LNCAP (cell line): Measurements from ENCODE around the gene TMEM131L.

ENCODE experiments used
- CTCF ChIP-seq: fragments of 450-650 bp; IDR thresholded peaks from 2 replicates; pipeline ENCODE4 v1.5.1; 2017; ENCODE audit warnings: mild to moderate bottlenecking

TMEM131L gene

DNA sequence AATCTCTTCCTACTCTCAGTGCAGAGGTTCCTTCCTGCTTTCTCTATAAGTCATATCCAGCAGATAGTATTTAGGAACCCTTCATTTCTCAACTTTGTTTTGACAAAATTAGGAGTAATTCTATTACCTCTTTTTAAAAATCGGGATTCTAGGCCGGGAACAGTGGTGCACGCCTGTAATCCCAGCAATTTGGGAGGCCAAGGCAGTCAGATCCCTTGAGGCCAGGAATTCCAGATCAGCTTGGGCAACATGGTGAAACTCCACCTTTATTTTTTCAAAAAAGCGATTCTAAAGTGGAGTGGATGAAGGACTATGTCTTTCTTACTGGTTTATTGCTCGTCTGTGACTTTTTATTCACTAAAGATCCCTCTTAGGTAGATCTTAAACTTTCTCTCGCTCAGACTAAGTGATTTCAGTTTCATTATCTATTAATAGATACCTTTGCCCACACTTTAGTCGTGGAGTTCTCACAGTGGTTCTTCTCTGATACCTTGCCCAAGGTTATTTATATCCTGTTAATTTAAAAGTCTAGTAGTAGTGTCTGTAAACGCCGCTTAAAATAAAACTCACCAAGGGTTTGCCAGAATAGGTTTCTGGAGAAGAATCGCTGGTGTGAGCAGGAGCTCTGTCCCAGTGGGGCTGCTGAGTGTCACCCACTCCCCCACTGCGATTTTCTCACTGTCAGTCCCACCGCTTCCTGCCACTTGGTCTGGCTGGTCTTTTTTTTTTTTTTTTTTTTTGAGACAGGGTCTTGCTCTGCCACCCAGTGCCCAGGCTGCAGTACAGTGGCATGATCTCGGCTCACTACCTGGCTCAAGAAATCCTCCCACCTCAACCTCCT is 27.0 kb upstream of the TMEM131L start:
- no peak for TF ChIP-seq CTCF

- TF ChIP-seq CTCF: no peak
These were observed 26.3 kb upstream of the TMEM131L start for GRCh38 chr4:153439831-153440230.

- TF ChIP-seq CTCF: no peak
These were observed 25.7 kb upstream of the TMEM131L start for GRCh38 chr4:153440475-153440874.

GRCh38 chr4:153447175-153447905 is 18.8 kb upstream of the TMEM131L start:
- TF ChIP-seq CTCF: no peak

DNA sequence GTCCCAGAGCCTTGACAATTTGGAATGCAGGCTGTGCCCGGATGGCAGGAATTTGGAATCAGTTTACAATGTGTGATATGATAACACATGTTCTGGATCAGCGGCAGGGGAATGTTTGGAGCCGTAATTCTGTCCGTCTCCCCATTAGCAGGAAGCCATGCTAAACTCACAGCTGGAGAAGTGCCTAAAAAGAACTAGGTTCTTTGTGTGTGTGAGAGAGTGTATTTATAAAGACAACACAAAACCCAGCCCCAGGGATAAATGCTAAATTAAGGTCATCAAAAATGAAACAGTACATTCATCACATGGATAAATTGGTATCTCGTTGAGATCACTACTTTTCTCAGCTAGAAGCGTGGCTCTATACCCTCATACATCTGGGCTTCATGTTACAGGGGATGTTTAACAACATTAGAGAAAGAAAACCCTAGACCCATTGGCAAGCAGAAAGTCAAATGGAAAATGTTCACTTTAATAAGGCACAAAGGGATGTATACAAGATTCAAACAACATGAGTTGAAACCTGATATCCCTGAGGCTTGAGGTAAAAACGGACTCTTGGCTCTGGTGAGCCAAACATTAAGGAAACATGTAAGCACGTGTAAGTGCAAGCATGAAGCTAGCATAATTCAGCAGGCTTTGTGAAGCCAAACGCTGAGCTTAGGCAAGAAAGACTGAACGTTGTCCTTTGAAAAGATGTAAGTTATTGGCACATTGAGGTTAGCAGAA is 18.0 kb upstream of the TMEM131L start:
- no peak for TF ChIP-seq CTCF

DNA sequence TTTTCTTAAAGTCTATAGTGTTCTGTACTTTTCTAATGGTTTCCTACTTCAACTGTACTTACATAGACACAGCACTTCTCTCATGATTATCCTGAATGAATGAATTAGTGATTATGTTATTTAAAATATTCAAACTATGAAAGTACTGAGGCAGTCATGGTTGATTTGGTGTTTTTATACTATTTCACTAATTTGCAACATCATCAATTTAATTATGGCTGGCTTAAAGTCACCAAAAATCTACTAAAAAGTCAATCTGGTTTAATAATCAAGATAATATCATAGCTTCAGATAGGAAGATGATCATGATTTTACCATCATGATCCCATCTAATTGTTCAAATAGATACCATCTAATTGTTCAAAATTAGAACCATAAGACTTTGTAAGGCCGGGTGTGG is 16.8 kb upstream of the TMEM131L start:
- no peak for TF ChIP-seq CTCF

DNA sequence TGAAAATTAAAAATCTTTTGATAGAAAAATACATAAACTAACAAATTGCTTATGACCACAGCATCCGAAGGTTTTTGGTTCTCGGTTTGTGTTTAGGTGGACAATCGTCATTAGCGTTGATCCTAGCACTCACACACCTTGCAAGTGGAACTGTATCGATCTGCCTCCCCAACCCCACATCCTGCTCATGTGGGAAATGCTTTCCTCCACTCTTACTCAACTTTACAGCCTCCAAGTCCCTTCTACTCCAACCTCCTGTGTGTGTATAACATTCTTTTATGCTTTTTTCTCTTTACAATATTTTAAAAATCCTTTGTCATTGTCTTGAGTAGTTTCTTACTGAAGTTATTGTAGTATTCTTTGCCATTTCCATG is 15.6 kb upstream of the TMEM131L start:
- TF ChIP-seq CTCF: no peak
